ENCODE measurements around the gene SLC5A8.

DNA sequence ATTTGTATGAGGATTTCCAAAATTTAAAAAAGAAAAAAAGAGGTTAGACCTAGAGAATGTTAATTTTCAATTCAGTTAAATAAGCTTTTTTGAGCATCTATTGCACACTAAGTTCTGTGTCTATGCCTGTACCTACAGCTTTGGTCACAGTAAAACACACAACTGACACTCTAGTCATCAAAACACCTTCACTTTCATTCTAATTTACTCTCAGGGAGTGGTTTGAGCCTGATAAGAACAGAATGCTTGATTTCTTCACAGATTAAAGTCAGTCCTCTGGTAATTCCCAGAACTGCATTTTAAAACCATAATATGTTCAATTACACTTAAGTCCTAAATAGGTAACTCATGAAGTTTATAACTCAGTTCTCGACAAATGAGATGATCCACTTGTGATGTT, 9.2 kb downstream of the SLC5A8 start:
- TF ChIP-seq POLR2A (IDR thresholded peaks at IDR 0.05) = no peak
- TF ChIP-seq CTCF (IDR thresholded peaks at IDR 0.05) = no peak
- no peak for TF ChIP-seq POLR2AphosphoS5 (IDR thresholded peaks at IDR 0.05)
- no peak for TF ChIP-seq EP300 (IDR thresholded peaks at IDR 0.05; ENCODE audit: low read depth)

Data from transverse colon (tissue), 4 donors.